Activated naive CD4-positive, alpha-beta T cell treated with anti-CD3 and anti-CD28 coated beads, Interleukin-2, amount 50 U/mL, for 16 hours (primary cell): Measurements from ENCODE around the gene GNB2.
"Not testable (repeated sequence)": the region's sequence is repeated elsewhere in the genome, so short reads cannot be mapped to it uniquely, and the experiment has no call there.

Source experiments
- DNase-seq: peaks from one replicate; pipeline ENCODE4 v3.0.0-alpha.2; 2020

GNB2 gene

GRCh38 chr7:100701089-100701488 is 27.5 kb downstream of the GNB2 start:
- not testable (repeated sequence) for DNase-seq

GRCh38 chr7:100705320-100705752 is 31.8 kb downstream of the GNB2 start:
- DNase-seq = peak; percentile 81

DNA sequence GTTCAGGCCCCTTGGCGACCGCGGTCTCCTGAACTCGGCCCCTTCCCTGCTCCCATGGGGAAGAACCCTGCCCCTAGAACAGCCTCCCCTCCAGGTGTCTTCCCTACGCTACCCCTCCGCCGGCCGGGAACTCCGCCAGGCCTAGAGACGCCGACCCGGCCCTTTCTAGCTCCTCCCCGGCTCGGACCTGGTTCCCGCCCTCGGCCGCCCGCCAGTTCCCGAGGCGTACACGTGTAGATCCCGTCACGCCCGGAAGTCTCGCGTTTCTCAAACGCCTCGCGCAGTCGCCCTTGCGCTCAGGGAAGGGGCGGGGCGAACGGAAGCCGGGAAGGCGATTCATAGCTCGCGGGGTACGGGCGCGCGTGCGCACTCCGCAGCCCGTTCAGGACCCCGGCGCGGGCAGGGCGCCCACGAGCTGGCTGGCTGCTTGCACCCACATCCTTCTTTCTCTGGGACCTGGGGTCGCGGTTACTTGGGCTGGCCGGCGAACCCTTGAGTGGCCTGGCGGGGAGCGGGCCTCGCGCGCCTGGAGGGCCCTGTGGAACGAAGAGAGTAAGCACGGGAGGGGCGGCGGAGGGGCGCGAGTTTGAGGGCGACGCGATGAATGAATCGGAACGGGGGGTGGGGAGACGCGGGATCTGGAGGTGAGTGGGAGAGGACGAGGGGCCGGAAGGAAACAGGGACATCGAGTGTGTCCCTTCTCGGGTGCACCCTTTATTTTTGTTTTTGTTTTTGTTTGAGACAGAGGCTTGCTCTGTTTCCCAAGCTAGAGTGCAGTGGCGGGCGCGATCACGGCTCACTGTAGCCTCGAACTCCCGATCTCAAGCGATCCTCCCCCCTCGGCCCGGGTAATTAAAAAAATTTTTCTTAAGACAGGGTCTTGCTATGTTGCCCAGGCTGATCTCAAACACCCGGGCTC is 32.5 kb downstream of the GNB2 start, which contains the start of gene POP7:
TSS of gene POP7 (plus strand) at position 369 of the 919 bp plus-strand sequence. CDS start 710 bp downstream, outside the sequence.
- peak; percentile 99 for DNase-seq

GRCh38 chr7:100706672-100707311 is 33.3 kb downstream of the GNB2 start:
- DNase-seq = no peak

GRCh38 chr7:100708395-100708794 is 34.9 kb downstream of the GNB2 start:
- no peak for DNase-seq

DNA sequence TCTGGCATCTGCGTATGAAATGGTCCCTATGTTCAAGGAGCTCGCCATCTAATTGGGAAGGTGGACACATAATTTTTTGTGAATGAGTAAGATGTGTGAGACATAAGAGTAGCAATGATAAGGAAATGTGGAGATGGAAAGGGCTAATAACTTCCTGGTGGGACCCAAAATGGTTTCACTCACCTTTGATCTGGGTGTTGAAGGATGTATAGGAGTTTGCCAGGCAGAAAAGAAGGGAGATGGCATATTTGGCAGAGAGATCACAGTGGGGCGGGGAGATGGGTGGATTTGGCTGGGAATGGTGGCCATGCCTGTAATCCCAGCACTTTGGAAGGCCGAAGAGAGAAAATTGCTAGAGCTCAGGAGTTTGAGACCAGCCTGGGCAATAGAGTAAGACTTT is 36.9 kb downstream of the GNB2 start:
- DNase-seq = no peak

DNA sequence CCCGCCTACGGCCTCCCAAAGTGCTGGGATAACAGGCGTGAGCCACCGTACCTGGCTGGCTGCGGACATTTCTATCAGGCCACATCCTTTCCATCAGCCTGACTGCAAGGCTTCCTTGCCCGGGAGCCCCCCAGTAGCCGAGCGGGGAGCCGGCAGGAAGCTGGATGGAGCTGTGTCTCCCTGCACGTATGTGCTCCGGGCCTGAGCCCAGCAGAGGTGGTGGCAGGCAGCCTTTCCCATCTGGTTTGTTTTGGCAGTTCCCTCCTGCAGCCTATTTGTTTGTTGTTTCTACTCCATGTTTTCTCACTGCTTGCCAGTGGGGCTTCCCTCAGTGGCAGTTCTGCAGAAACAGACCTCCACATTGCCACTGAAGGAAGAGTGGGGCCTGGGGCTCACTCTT is 37.8 kb downstream of the GNB2 start:
- no peak for DNase-seq

DNA sequence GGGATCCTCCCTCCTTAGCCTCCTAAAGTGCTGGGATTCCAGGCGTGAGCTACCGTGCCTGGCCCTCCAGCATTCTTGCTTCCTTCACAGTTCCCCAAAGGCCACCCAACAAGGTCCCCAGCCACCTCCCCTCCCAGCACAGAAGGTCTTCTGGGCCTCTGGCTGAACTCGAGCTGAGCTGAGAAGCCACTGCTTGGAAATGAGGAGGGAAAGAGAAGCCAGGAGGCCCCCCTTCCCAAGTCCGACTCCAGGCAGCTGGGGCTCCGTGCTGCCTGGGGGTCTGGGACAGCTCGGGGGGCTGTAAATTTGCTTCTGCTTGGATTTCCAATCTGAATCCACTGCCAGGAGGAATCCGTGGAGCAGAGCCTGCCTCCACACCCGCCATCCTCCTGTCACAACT is 41.2 kb downstream of the GNB2 start:
- no peak for DNase-seq

- DNase-seq = not testable (repeated sequence)
Observed at GRCh38 chr7:100717073-100717472, 43.5 kb downstream of the GNB2 start.

- DNase-seq = no peak
Observed at GRCh38 chr7:100719523-100720278, 46.2 kb downstream of the GNB2 start.

DNA sequence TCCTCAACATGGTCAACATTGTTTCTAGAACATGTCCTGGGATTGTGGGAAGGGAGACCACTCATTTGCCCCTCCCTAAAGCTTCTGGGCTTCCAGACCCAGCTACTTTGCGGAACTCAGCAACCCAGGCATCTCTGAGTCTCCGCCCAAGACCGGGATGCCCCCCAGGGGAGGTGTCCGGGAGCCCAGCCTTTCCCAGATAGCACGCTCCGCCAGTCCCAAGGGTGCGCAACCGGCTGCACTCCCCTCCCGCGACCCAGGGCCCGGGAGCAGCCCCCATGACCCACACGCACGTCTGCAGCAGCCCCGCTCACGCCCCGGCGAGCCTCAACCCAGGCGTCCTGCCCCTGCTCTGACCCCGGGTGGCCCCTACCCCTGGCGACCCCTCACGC is 46.7 kb downstream of the GNB2 start, which contains the start of gene EPO:
TSS of gene EPO (plus strand) at position 190 of the 392 bp plus-strand sequence. CDS start 513 bp downstream, outside the sequence.
- DNase-seq = no peak

DNA sequence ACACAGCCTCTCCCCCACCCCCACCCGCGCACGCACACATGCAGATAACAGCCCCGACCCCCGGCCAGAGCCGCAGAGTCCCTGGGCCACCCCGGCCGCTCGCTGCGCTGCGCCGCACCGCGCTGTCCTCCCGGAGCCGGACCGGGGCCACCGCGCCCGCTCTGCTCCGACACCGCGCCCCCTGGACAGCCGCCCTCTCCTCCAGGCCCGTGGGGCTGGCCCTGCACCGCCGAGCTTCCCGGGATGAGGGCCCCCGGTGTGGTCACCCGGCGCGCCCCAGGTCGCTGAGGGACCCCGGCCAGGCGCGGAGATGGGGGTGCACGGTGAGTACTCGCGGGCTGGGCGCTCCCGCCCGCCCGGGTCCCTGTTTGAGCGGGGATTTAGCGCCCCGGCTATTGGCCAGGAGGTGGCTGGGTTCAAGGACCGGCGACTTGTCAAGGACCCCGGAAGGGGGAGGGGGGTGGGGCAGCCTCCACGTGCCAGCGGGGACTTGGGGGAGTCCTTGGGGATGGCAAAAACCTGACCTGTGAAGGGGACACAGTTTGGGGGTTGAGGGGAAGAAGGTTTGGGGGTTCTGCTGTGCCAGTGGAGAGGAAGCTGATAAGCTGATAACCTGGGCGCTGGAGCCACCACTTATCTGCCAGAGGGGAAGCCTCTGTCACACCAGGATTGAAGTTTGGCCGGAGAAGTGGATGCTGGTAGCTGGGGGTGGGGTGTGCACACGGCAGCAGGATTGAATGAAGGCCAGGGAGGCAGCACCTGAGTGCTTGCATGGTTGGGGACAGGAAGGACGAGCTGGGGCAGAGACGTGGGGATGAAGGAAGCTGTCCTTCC is 47.3 kb downstream of the GNB2 start:
- DNase-seq = no peak

GRCh38 chr7:100721505-100721812 is 47.9 kb downstream of the GNB2 start:
- no peak for DNase-seq

GRCh38 chr7:100722480-100723212 is 49.1 kb downstream of the GNB2 start:
- DNase-seq = no peak

DNA sequence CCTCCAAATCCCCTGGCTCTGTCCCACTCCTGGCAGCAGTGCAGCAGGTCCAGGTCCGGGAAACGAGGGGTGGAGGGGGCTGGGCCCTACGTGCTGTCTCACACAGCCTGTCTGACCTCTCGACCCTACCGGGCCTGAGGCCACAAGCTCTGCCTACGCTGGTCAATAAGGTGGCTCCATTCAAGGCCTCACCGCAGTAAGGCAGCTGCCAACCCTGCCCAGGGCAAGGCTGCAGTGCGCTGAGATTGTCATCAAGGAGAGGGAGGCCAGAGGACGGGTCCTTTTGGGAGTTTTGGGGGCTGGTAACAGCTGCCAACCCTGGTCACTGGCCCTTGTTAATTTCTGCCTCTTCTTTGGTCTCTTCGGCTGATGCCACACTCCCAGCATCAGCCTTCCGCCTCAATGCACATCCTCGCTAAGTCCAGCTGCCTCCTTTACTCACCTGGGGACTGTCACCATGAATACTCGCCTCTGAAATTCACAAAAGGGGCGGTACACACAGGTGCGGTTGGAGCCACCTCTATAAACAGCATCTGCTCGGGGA is 50.3 kb downstream of the GNB2 start:
- no peak for DNase-seq

- DNase-seq = not testable (repeated sequence)
Observed at GRCh38 chr7:100724364-100724763, 50.8 kb downstream of the GNB2 start.

DNA sequence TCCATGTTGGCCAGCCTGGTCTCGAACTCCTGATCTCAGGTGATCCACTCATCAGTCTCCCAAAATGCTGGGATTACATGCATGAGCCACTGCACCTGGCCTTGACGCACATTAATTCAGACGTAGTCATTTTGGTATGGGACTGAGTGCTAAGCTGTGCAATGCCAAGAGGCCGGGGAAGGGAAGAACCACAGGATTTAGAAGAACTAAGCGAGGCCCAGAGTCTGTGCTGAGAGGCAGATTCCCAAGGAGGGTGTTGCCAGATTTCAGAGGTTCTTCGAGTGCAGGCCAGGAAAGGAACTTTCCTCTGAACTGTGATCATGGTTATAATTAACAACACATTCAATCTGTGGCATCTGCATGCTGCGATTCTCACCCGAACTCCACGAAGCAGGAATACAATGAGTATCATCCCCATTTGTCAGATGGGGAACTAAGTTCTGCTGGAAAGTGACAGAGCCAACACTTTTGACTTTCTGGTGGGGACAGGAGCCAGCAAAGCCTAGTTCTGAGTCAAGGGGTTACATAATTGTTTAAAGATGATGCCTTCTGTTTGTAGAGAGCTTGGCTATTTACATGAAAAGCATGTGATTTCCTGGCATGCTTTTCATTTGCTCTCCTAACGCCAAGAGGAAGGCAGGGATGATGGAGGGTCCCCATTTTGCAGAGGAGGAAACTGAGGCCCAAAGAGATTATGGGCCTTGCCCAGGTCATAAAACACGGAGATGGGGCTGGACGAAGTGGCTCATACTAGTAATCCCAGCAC is 53.6 kb downstream of the GNB2 start:
- no peak for DNase-seq

- no peak for DNase-seq
Observed at GRCh38 chr7:100728196-100728595, 54.7 kb downstream of the GNB2 start.
